ENCODE data around the gene DERA.

DNA sequence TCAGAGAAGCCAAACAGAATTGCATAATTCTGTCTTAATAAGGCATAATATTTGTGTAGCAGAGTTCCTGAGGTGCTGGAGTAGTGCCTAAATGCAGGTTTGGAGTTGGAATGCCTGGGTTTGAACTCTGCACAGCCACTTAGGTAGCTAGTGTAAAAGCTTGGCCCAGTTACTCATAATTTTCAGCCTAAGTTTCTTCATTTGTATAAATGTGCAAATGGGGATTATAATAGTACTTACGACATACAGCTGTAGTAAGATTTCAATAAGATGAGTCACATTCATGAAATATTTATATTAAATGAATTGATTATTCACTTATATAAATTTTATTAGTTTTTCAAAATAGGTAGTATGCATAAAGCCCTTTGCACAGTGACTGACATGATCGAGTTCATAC is 175.8 kb downstream of the DERA start:
- TF ChIP-seq ZKSCAN8 (CRISPR knock-in tag; IDR thresholded peaks at IDR 0.05; ENCODE audit: borderline replicate concordance), result no peak
- TF ChIP-seq, protein P1, sequence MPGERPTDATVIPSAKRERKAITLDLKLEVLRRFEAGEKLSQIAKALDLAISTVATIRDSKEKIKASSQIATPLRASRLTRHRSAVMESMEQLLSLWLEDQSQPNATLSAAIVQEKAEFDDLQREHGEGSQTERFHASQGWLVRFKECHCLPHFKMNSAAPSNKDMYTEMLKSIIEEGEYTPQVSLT (CRISPR knock-in tag; IDR thresholded peaks at IDR 0.05; ENCODE audit: borderline replicate concordance, low read depth), result no peak
- TF ChIP-seq, protein P2, sequence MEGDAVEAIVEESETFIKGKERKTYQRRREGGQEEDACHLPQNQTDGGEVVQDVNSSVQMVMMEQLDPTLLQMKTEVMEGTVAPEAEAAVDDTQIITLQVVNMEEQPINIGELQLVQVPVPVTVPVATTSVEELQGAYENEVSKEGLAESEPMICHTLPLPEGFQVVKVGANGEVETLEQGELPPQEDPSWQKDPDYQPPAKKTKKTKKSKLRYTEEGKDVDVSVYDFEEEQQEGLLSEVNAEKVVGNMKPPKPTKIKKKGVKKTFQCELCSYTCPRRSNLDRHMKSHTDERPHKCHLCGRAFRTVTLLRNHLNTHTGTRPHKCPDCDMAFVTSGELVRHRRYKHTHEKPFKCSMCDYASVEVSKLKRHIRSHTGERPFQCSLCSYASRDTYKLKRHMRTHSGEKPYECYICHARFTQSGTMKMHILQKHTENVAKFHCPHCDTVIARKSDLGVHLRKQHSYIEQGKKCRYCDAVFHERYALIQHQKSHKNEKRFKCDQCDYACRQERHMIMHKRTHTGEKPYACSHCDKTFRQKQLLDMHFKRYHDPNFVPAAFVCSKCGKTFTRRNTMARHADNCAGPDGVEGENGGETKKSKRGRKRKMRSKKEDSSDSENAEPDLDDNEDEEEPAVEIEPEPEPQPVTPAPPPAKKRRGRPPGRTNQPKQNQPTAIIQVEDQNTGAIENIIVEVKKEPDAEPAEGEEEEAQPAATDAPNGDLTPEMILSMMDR (CRISPR knock-in tag; IDR thresholded peaks at IDR 0.05), result no peak
- TF ChIP-seq, protein P3, sequence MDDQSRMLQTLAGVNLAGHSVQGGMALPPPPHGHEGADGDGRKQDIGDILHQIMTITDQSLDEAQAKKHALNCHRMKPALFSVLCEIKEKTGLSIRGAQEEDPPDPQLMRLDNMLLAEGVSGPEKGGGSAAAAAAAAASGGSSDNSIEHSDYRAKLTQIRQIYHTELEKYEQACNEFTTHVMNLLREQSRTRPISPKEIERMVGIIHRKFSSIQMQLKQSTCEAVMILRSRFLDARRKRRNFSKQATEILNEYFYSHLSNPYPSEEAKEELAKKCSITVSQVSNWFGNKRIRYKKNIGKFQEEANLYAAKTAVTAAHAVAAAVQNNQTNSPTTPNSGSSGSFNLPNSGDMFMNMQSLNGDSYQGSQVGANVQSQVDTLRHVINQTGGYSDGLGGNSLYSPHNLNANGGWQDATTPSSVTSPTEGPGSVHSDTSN (CRISPR knock-in tag; IDR thresholded peaks at IDR 0.05; ENCODE audit: borderline replicate concordance), result no peak
- TF ChIP-seq POLR2A (IDR thresholded peaks at IDR 0.05; ENCODE audit: insufficient read depth in 1 of 2, low read depth in 2 of 2, low read length in 2 of 2), result no peak

Measured in HepG2 (cell line).